ENCODE measurements around the gene ZFTA.

- TF ChIP-seq CTCF (IDR thresholded peaks at IDR 0.05): no peak
- no peak for TF ChIP-seq POLR2A (IDR thresholded peaks at IDR 0.05)
- TF ChIP-seq POLR2AphosphoS5 (IDR thresholded peaks at IDR 0.05): no peak
- TF ChIP-seq EP300 (IDR thresholded peaks at IDR 0.05): no peak
These were observed 45.8 kb upstream of the ZFTA start for GRCh38 chr11:63814383-63814736.
